Activated T-helper 2 cell treated with anti-CD3 and anti-CD28 coated beads, Interferon-gamma antibody, Interleukin-2, Interleukin-4, amounts not matched to agents 10 μg/mL and 5 μg/mL and 100 μg/mL, durations not matched to agents 14 hours and 24 hours and 36 hours (primary cell): ENCODE data around the gene USP25. TPM values are rescaled to one million over a fixed set of nuclear protein-coding genes. Genes with fewer than 3 reads are reported as not detected.

Experiments used
- DNase-seq: peaks from one replicate; pipeline ENCODE4 v3.0.0; 2021; ENCODE audit warnings: low spot score
- H3K27ac Mint-ChIP-seq: one replicate; pipeline ENCODE4 v1.8.0; 2021; ENCODE audit warnings: mixed read lengths
- H3K27me3 Mint-ChIP-seq: one replicate; pipeline ENCODE4 v1.8.0; 2021; ENCODE audit warnings: low read depth, mixed read lengths
- H3K36me3 Mint-ChIP-seq: one replicate; pipeline ENCODE4 v1.8.0; 2021; ENCODE audit warnings: low read depth, mixed read lengths
- H3K4me1 Mint-ChIP-seq: one replicate; pipeline ENCODE4 v1.8.0; 2021; ENCODE audit warnings: low read depth, mixed read lengths
- H3K4me3 Mint-ChIP-seq: one replicate; pipeline ENCODE4 v1.8.0; 2021; ENCODE audit warnings: low read depth, mild to moderate bottlenecking, moderate library complexity, mixed read lengths
- H3K9me3 Mint-ChIP-seq: one replicate; pipeline ENCODE4 v1.8.0; 2021; ENCODE audit warnings: mixed read lengths
- intact Hi-C: fragments of 100-400 bp; cut with micrococcal nuclease; formaldehyde crosslinking; loops from one replicate; pipeline ENCODE4 v1.15.1; 2023
- total RNA-seq: library from RNA; stranded (reverse); gene quantifications from 2 replicates; pipeline ENCODE4 v1.2.3, GENCODE V29; 2022

USP25 gene, protein sequence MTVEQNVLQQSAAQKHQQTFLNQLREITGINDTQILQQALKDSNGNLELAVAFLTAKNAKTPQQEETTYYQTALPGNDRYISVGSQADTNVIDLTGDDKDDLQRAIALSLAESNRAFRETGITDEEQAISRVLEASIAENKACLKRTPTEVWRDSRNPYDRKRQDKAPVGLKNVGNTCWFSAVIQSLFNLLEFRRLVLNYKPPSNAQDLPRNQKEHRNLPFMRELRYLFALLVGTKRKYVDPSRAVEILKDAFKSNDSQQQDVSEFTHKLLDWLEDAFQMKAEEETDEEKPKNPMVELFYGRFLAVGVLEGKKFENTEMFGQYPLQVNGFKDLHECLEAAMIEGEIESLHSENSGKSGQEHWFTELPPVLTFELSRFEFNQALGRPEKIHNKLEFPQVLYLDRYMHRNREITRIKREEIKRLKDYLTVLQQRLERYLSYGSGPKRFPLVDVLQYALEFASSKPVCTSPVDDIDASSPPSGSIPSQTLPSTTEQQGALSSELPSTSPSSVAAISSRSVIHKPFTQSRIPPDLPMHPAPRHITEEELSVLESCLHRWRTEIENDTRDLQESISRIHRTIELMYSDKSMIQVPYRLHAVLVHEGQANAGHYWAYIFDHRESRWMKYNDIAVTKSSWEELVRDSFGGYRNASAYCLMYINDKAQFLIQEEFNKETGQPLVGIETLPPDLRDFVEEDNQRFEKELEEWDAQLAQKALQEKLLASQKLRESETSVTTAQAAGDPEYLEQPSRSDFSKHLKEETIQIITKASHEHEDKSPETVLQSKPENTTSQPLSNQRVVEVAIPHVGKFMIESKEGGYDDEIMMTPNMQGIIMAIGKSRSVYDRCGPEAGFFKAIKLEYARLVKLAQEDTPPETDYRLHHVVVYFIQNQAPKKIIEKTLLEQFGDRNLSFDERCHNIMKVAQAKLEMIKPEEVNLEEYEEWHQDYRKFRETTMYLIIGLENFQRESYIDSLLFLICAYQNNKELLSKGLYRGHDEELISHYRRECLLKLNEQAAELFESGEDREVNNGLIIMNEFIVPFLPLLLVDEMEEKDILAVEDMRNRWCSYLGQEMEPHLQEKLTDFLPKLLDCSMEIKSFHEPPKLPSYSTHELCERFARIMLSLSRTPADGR
- total RNA-seq: 21.7 and 25.8 TPM in 2 replicates

GRCh38 chr21:15729674-15730483 lies at the start of gene USP25:
USP25 (plus strand) TSS chr21:15729982; CDS start chr21:15730394, 412 bp downstream.
- Mint-ChIP-seq H3K27ac (peak within 1 kb of the TSS; percentile 84), H3K4me3 (peak within 1 kb of the TSS; percentile 92), H3K4me1 (peaks cover 18% of the 10 kb centered on the region), H3K27me3 (peaks cover 21% of the 10 kb centered on the region), H3K9me3 (no peaks in the 10 kb centered on the region), H3K36me3 (no peaks in the 10 kb centered on the region)
- intact Hi-C loops: loop anchor here (5.0 to 10.0 kb wide), 7 partner anchors 47 to 1882 kb away; partner anchors contain the start of genes BTG3 and NRIP1
- DNase-seq: peak; percentile 74

DNA sequence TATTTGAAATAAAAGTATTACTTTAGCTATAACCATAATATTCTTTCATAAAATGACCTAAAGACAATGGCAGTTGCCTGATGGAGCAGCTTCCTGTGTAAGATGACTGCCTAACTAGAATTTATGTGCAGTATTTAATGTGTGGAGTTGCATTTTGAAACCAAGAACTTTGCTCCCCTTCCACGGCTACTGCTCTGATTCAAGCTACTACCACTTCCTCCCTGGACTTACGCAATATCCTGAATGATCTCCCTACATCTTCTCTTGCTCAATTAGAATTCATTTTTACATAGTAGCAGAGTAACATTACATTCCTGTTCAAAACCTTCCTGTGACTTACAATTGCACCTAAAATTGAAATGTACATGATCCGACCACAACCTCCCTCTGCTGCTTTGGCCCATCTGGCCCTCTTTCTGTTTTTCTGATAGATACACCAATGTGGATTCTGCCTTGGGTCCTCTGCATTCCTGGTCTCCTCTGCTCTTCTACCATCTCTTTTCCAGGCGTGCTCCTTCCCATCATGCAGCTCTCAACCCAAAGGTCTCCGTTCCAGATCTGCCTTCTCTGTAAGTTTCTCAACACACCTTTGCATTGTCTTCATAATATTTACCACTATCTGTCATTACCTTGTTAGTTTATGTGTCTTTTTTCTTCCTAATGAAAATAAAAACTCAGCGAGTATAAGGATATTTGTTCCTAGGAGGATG lies 47.4 kb upstream of the USP25 start:
- Mint-ChIP-seq H3K27me3 (peaks cover 1% of the 10 kb centered on the region), H3K4me3 (no peak overlapping the region), H3K27ac (no peak overlapping the region), H3K4me1 (peaks cover 5% of the 10 kb centered on the region), H3K9me3 (no peaks in the 10 kb centered on the region), H3K36me3 (no peaks in the 10 kb centered on the region)
- DNase-seq: no peak
- intact Hi-C loops: no loop called here

DNA sequence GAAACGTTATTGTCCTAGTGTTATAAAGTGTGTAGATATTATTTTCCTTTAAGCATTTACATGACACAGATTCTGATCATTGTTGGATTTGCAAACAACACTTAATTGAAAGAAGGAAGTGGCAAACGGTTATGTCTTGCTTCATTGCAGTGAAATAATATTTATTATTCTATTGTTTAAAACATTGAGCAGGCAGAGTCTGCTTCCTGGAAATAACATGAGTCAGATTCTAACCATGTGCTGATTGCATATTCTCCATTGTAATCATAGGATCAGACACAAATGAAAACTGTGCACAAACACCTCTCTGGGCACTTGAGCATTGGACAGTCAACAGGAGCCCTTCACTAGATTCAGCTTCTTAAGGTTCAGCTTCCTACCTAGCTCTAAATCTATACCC lies 46.8 kb upstream of the USP25 start:
- no peak for DNase-seq
- H3K36me3 Mint-ChIP-seq: no peaks in the 10 kb centered on the region
- peaks cover 5% of the 10 kb centered on the region for H3K4me1 Mint-ChIP-seq
- H3K27ac Mint-ChIP-seq: no peak overlapping the region
- H3K4me3 Mint-ChIP-seq: no peak overlapping the region
- no peaks in the 10 kb centered on the region for H3K27me3 Mint-ChIP-seq
- intact Hi-C loops: no loop called here
- no peaks in the 10 kb centered on the region for H3K9me3 Mint-ChIP-seq

GRCh38 chr21:15686506-15686905 lies 43.3 kb upstream of the USP25 start:
- Mint-ChIP-seq H3K36me3 (no peaks in the 10 kb centered on the region), H3K9me3 (no peaks in the 10 kb centered on the region), H3K4me3 (no peak overlapping the region), H3K27me3 (no peaks in the 10 kb centered on the region), H3K27ac (no peak overlapping the region), H3K4me1 (peaks cover 5% of the 10 kb centered on the region)
- intact Hi-C loops: no loop called here
- DNase-seq: no peak

- Mint-ChIP-seq H3K4me3 (no peak overlapping the region), H3K36me3 (no peaks in the 10 kb centered on the region), H3K9me3 (no peaks in the 10 kb centered on the region), H3K27ac (no peak overlapping the region), H3K4me1 (peaks cover 5% of the 10 kb centered on the region), H3K27me3 (no peaks in the 10 kb centered on the region)
- intact Hi-C loops: no loop called here
- DNase-seq: no peak
Measured at GRCh38 chr21:15687208-15687607, 42.6 kb upstream of the USP25 start.

DNA sequence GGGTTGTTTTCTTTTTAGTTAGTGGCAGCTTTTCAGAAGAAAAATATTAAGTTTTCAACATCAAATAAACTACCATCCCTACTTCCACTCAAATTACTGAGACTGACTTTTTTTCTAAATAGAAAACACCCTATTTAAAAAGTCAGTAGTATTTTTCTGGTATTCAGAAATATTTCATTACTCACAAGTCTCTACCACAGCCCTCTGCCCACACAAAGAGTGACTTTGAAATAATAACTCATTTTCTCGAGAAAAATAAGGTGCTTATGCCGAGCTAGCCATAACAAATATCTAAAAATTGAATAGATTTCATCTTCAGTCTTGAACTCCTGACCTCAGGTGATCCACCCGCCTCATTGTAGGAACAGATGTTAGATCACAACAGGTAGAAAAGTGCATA lies 41.8 kb upstream of the USP25 start:
- no peaks in the 10 kb centered on the region for H3K9me3 Mint-ChIP-seq
- H3K27me3 Mint-ChIP-seq: no peaks in the 10 kb centered on the region
- no peaks in the 10 kb centered on the region for H3K4me1 Mint-ChIP-seq
- H3K4me3 Mint-ChIP-seq: no peak overlapping the region
- no peak for DNase-seq
- intact Hi-C loops: no loop called here
- H3K27ac Mint-ChIP-seq: no peak overlapping the region
- H3K36me3 Mint-ChIP-seq: no peaks in the 10 kb centered on the region

GRCh38 chr21:15688809-15689208 lies 41.0 kb upstream of the USP25 start:
- no peaks in the 10 kb centered on the region for H3K4me1 Mint-ChIP-seq
- H3K36me3 Mint-ChIP-seq: no peaks in the 10 kb centered on the region
- no peak for DNase-seq
- no peak overlapping the region for H3K4me3 Mint-ChIP-seq
- no peak overlapping the region for H3K27ac Mint-ChIP-seq
- H3K9me3 Mint-ChIP-seq: no peaks in the 10 kb centered on the region
- H3K27me3 Mint-ChIP-seq: no peaks in the 10 kb centered on the region
- intact Hi-C loops: no loop called here

GRCh38 chr21:15692711-15693110 lies 37.1 kb upstream of the USP25 start:
- no peak overlapping the region for H3K27ac Mint-ChIP-seq
- peaks cover 4% of the 10 kb centered on the region for H3K27me3 Mint-ChIP-seq
- DNase-seq: no peak
- no peaks in the 10 kb centered on the region for H3K36me3 Mint-ChIP-seq
- H3K9me3 Mint-ChIP-seq: no peaks in the 10 kb centered on the region
- H3K4me1 Mint-ChIP-seq: peaks cover 3% of the 10 kb centered on the region
- intact Hi-C loops: no loop called here
- no peak overlapping the region for H3K4me3 Mint-ChIP-seq

- peaks cover 3% of the 10 kb centered on the region for H3K4me1 Mint-ChIP-seq
- intact Hi-C loops: no loop called here
- no peak overlapping the region for H3K4me3 Mint-ChIP-seq
- H3K36me3 Mint-ChIP-seq: no peaks in the 10 kb centered on the region
- peaks cover 4% of the 10 kb centered on the region for H3K27me3 Mint-ChIP-seq
- no peak for DNase-seq
- no peak overlapping the region for H3K27ac Mint-ChIP-seq
- H3K9me3 Mint-ChIP-seq: no peaks in the 10 kb centered on the region
Measured at GRCh38 chr21:15695241-15695640, 34.5 kb upstream of the USP25 start.

DNA sequence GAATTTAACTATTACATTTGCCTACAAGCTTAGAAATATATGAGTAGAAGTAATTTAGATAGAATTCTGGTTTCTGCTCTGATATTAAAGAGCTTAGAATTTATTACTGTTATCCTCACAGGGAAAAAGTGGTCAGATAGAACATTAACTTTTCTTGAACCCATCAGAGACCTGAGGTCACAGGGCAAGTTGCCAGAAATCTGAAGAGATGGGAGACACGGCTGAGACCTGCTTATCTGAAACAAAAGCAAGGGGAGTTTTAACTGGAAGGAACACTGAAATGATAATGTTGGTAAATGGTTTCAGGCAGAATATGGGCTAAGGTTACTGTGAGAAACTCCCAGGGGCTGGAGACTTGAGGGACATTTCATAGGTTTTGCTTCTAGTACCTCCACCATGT lies 28.0 kb upstream of the USP25 start:
- no peak for DNase-seq
- H3K4me1 Mint-ChIP-seq: no peaks in the 10 kb centered on the region
- H3K4me3 Mint-ChIP-seq: no peak overlapping the region
- no peaks in the 10 kb centered on the region for H3K36me3 Mint-ChIP-seq
- no peaks in the 10 kb centered on the region for H3K9me3 Mint-ChIP-seq
- H3K27me3 Mint-ChIP-seq: no peaks in the 10 kb centered on the region
- no peak overlapping the region for H3K27ac Mint-ChIP-seq
- intact Hi-C loops: no loop called here

GRCh38 chr21:15703932-15704331 lies 25.9 kb upstream of the USP25 start:
- intact Hi-C loops: no loop called here
- H3K9me3 Mint-ChIP-seq: no peaks in the 10 kb centered on the region
- no peak overlapping the region for H3K27ac Mint-ChIP-seq
- no peaks in the 10 kb centered on the region for H3K4me1 Mint-ChIP-seq
- no peaks in the 10 kb centered on the region for H3K27me3 Mint-ChIP-seq
- H3K36me3 Mint-ChIP-seq: no peaks in the 10 kb centered on the region
- DNase-seq: no peak
- H3K4me3 Mint-ChIP-seq: no peak overlapping the region

DNA sequence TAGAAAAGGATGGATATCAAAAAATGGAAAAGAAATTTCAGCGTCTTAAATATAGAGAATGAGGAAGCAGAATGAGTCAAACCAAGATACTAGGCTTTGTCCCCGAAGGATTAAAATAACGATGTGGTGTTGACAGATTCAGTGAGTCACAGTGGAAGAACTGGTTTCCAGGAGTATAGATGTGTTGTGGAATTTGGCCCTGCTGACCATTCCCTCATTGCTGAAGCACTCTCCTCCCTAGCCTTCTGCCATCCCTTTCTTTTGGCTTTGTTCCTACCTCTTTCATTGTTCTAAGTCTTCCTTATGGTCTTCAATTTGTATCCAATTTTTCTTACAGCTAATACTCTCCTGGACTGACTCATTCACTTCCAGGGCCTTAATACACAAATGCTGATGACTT lies 23.1 kb upstream of the USP25 start:
- Mint-ChIP-seq H3K27me3 (peaks cover 9% of the 10 kb centered on the region), H3K4me3 (no peak overlapping the region), H3K36me3 (no peaks in the 10 kb centered on the region), H3K4me1 (no peaks in the 10 kb centered on the region), H3K27ac (no peak overlapping the region), H3K9me3 (no peaks in the 10 kb centered on the region)
- intact Hi-C loops: no loop called here
- no peak for DNase-seq
